Measurements from ENCODE around the gene AFAP1L1.

DNA sequence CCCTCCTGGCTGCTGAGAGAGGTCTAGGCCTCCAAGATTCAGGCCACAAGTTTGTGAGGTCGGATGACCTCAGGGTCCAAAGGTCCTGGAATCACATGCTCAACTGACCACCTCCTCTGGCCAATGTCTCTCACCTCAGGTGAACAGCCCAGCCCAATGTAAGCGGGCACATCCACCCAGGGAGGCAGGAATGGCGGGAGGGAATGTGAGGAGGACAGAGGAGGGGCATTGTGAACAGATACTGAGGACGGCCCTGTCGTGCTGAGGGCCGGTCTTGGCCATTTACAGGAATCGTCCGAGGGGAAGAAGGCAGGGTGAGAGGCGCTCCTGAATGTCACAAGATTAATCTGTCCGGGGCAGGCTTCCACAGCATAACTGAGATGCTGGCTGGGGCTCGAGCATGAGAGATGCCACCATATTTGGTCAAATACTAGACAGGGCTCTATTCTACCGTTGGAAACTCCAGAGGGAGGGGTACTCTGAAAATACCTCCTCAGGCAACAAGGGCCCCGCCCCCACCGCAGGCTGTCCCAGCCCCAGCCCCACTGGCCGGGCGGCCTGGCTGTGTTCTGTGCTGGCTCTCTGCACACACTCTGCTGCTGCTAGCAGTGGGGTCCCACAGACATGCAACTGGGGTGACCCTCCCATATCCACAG is 108.9 kb downstream of the AFAP1L1 start:
- TF ChIP-seq, protein P1, sequence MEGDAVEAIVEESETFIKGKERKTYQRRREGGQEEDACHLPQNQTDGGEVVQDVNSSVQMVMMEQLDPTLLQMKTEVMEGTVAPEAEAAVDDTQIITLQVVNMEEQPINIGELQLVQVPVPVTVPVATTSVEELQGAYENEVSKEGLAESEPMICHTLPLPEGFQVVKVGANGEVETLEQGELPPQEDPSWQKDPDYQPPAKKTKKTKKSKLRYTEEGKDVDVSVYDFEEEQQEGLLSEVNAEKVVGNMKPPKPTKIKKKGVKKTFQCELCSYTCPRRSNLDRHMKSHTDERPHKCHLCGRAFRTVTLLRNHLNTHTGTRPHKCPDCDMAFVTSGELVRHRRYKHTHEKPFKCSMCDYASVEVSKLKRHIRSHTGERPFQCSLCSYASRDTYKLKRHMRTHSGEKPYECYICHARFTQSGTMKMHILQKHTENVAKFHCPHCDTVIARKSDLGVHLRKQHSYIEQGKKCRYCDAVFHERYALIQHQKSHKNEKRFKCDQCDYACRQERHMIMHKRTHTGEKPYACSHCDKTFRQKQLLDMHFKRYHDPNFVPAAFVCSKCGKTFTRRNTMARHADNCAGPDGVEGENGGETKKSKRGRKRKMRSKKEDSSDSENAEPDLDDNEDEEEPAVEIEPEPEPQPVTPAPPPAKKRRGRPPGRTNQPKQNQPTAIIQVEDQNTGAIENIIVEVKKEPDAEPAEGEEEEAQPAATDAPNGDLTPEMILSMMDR (conservative IDR thresholded peaks at IDR 0.05; ENCODE audit: low read length) = no peak
- TF ChIP-seq EZH2phosphoT487 (IDR thresholded peaks at IDR 0.05; ENCODE audit: borderline replicate concordance, low read depth, low read length) = no peak

Data from OCI-LY7 (cell line).